ENCODE measurements around the gene MYOG. TPM values are rescaled to one million over a fixed set of nuclear protein-coding genes. Genes with fewer than 3 reads are reported as not detected.

Gene MYOG
- total RNA-seq, 1 donor, result not detected

DNA sequence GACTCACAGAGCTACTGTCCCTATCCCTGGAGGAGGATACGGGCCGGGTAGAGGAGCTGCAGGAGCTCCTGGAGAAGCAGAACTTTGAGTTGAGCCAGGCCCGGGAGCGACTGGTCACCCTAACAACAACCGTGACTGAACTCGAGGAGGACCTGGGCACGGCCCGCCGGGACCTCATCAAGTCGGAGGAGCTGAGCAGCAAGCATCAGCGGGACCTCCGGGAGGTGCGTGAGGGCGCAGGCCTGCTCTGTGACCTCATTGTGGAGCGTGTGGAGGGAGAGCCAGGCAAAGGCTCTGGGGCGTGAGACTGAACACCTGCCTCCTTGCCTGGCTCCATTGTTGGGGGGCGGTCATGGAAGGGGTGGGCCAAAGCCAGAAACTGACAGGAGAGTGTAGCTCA lies 40.5 kb downstream of the MYOG start:
- DNase-seq (ENCODE audit: low read depth), result no peak
- TF ChIP-seq, protein P1, sequence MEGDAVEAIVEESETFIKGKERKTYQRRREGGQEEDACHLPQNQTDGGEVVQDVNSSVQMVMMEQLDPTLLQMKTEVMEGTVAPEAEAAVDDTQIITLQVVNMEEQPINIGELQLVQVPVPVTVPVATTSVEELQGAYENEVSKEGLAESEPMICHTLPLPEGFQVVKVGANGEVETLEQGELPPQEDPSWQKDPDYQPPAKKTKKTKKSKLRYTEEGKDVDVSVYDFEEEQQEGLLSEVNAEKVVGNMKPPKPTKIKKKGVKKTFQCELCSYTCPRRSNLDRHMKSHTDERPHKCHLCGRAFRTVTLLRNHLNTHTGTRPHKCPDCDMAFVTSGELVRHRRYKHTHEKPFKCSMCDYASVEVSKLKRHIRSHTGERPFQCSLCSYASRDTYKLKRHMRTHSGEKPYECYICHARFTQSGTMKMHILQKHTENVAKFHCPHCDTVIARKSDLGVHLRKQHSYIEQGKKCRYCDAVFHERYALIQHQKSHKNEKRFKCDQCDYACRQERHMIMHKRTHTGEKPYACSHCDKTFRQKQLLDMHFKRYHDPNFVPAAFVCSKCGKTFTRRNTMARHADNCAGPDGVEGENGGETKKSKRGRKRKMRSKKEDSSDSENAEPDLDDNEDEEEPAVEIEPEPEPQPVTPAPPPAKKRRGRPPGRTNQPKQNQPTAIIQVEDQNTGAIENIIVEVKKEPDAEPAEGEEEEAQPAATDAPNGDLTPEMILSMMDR (IDR thresholded peaks at IDR 0.05; ENCODE audit: insufficient read depth, low read length), result no peak
- no peak overlapping the region for H3K4me3 ChIP-seq (ENCODE audit: low read depth, low read length)

GRCh38 chr1:203044546-203045250 lies 41.1 kb downstream of the MYOG start:
- TF ChIP-seq, protein P1 (IDR thresholded peaks at IDR 0.05; ENCODE audit: insufficient read depth, low read length), result no peak
- H3K4me3 ChIP-seq (ENCODE audit: low read depth, low read length), result no peak overlapping the region
- DNase-seq (ENCODE audit: low read depth), result no peak

DNA sequence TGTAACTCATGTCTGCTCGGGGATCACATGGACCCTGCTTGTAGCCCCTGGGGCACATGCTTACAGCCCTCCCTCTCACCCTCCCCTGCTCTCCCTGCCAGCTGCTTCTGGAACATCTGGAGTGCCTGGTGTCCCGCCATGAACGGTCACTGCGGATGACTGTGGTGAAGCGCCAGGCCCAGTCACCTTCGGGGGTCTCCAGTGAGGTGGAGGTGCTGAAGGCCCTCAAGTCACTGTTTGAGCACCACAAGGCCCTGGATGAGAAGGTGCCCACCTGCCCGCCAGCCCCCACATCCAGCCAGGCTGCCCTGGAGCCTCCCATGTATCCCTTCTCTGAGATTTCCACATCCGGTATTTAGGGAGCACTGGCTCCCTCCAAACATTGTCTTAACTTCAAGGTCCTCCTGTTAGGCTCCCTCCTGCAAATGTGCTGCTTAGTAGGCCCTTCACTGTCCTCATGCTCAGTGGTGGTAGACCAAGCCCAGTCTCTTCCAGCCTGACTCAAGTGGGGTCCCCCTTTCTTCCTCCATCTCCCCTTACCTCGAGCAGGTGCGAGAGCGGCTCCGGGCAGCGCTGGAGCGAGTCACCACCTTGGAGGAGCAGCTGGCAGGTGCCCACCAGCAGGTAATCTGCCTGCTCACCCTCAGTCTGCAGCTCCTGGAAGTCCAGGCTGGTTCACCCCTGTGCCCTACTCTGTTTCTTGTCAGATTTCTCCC lies 41.8 kb downstream of the MYOG start:
- TF ChIP-seq, protein P1 (IDR thresholded peaks at IDR 0.05; ENCODE audit: insufficient read depth, low read length), result no peak
- H3K4me3 ChIP-seq (ENCODE audit: low read depth, low read length), result no peak overlapping the region
- DNase-seq (ENCODE audit: low read depth), result no peak

- H3K4me3 ChIP-seq (ENCODE audit: low read depth, low read length), result no peak overlapping the region
- no peak for DNase-seq (ENCODE audit: low read depth)
- TF ChIP-seq, protein P1 (IDR thresholded peaks at IDR 0.05; ENCODE audit: insufficient read depth, low read length), result no peak
These were observed 44.4 kb downstream of the MYOG start for GRCh38 chr1:203041351-203041932.

- TF ChIP-seq, protein P1 (IDR thresholded peaks at IDR 0.05; ENCODE audit: insufficient read depth, low read length), result no peak
- no peak overlapping the region for H3K4me3 ChIP-seq (ENCODE audit: low read depth, low read length)
- no peak for DNase-seq (ENCODE audit: low read depth)
These were observed 45.1 kb downstream of the MYOG start for GRCh38 chr1:203040513-203041275.

GRCh38 chr1:203039609-203040512 lies 46.0 kb downstream of the MYOG start:
- H3K4me3 ChIP-seq (ENCODE audit: low read depth, low read length), result no peak overlapping the region
- TF ChIP-seq, protein P1 (IDR thresholded peaks at IDR 0.05; ENCODE audit: insufficient read depth, low read length), result peak; percentile 39
- DNase-seq (ENCODE audit: low read depth), result no peak

Data from fibroblast of the aortic adventitia (primary cell).